Activated T-helper 17 cell treated with anti-CD3 and anti-CD28 coated beads, Interleukin-2, amount 50 U/mL, for 72 hours (primary cell): Measurements from ENCODE around the gene KCNIP4. TPM values are rescaled to one million over a fixed set of nuclear protein-coding genes. Genes with fewer than 3 reads are reported as not detected.

ENCODE experiments used
- ATAC-seq: fragments of 150-1000 bp; cut with Tn5 transposase; replicated peaks from 2 replicates; pipeline ENCODE4 v1.10.0; 2021; ENCODE audit warnings: mild to moderate bottlenecking, moderate library complexity
- H3K27ac Mint-ChIP-seq: one replicate; pipeline ENCODE4 v1.8.0; 2022; ENCODE audit warnings: mixed read lengths
- H3K27me3 Mint-ChIP-seq: one replicate; pipeline ENCODE4 v1.8.0; 2022; ENCODE audit warnings: mixed read lengths
- H3K36me3 Mint-ChIP-seq: one replicate; pipeline ENCODE4 v1.8.0; 2022; ENCODE audit warnings: low read depth, mild to moderate bottlenecking, mixed read lengths
- H3K4me1 Mint-ChIP-seq: one replicate; pipeline ENCODE4 v1.8.0; 2022; ENCODE audit warnings: mixed read lengths
- H3K4me3 Mint-ChIP-seq: one replicate; pipeline ENCODE4 v1.8.0; 2022; ENCODE audit warnings: mild to moderate bottlenecking, mixed read lengths
- H3K9me3 Mint-ChIP-seq: one replicate; pipeline ENCODE4 v1.8.0; 2022; ENCODE audit warnings: mixed read lengths
- total RNA-seq, 2 donors: library from RNA; stranded (reverse); gene quantifications; one replicate each; pipeline ENCODE4 v1.2.3, GENCODE V29; 2022

The KCNIP4 gene
- total RNA-seq, 2 donors from 2014 or later = not detected

GRCh38 chr4:21628116-21628670, 320.4 kb downstream of the KCNIP4 start:
- Mint-ChIP-seq H3K4me3 (no peak overlapping the region), H3K27ac (no peak overlapping the region), H3K27me3 (no peaks in the 10 kb centered on the region), H3K9me3 (peaks cover 4% of the 10 kb centered on the region), H3K36me3 (no peaks in the 10 kb centered on the region), H3K4me1 (no peaks in the 10 kb centered on the region)
- no peak for ATAC-seq

- Mint-ChIP-seq H3K27me3 (no peaks in the 10 kb centered on the region), H3K4me1 (no peaks in the 10 kb centered on the region), H3K36me3 (no peaks in the 10 kb centered on the region), H3K4me3 (no peak overlapping the region), H3K9me3 (no peaks in the 10 kb centered on the region), H3K27ac (no peak overlapping the region)
- no peak for ATAC-seq
These were observed 323.1 kb downstream of the KCNIP4 start for GRCh38 chr4:21625447-21625846.

GRCh38 chr4:21605006-21605405, 343.6 kb downstream of the KCNIP4 start:
- Mint-ChIP-seq H3K4me3 (no peak overlapping the region), H3K4me1 (no peaks in the 10 kb centered on the region), H3K36me3 (no peaks in the 10 kb centered on the region), H3K27me3 (no peaks in the 10 kb centered on the region), H3K9me3 (peaks cover 10% of the 10 kb centered on the region), H3K27ac (no peak overlapping the region)
- no peak for ATAC-seq

- Mint-ChIP-seq H3K4me3 (no peak overlapping the region), H3K27me3 (no peaks in the 10 kb centered on the region), H3K4me1 (no peaks in the 10 kb centered on the region), H3K27ac (no peak overlapping the region), H3K9me3 (peaks cover 1% of the 10 kb centered on the region), H3K36me3 (no peaks in the 10 kb centered on the region)
- ATAC-seq = no peak
These were observed 352.1 kb downstream of the KCNIP4 start for GRCh38 chr4:21596521-21596920.

- no peaks in the 10 kb centered on the region for H3K4me1 Mint-ChIP-seq
- no peak for ATAC-seq
- no peaks in the 10 kb centered on the region for H3K27me3 Mint-ChIP-seq
- no peak overlapping the region for H3K27ac Mint-ChIP-seq
- no peaks in the 10 kb centered on the region for H3K9me3 Mint-ChIP-seq
- H3K36me3 Mint-ChIP-seq = no peaks in the 10 kb centered on the region
- H3K4me3 Mint-ChIP-seq = no peak overlapping the region
These were observed 354.9 kb downstream of the KCNIP4 start for GRCh38 chr4:21593671-21594001.

GRCh38 chr4:21592970-21593670, 355.5 kb downstream of the KCNIP4 start:
- Mint-ChIP-seq H3K4me1 (no peaks in the 10 kb centered on the region), H3K27me3 (no peaks in the 10 kb centered on the region), H3K27ac (no peak overlapping the region), H3K9me3 (no peaks in the 10 kb centered on the region), H3K36me3 (no peaks in the 10 kb centered on the region), H3K4me3 (no peak overlapping the region)
- ATAC-seq = no peak

GRCh38 chr4:21577056-21577455, 371.5 kb downstream of the KCNIP4 start:
- Mint-ChIP-seq H3K4me1 (no peaks in the 10 kb centered on the region), H3K27me3 (no peaks in the 10 kb centered on the region), H3K27ac (no peak overlapping the region), H3K36me3 (no peaks in the 10 kb centered on the region), H3K4me3 (no peak overlapping the region), H3K9me3 (peaks cover 3% of the 10 kb centered on the region)
- no peak for ATAC-seq

GRCh38 chr4:21571100-21571499, 377.5 kb downstream of the KCNIP4 start:
- Mint-ChIP-seq H3K27ac (no peak overlapping the region), H3K27me3 (no peaks in the 10 kb centered on the region), H3K36me3 (no peaks in the 10 kb centered on the region), H3K4me3 (no peak overlapping the region), H3K4me1 (no peaks in the 10 kb centered on the region), H3K9me3 (no peaks in the 10 kb centered on the region)
- no peak for ATAC-seq

- H3K9me3 Mint-ChIP-seq = no peaks in the 10 kb centered on the region
- H3K36me3 Mint-ChIP-seq = no peaks in the 10 kb centered on the region
- no peaks in the 10 kb centered on the region for H3K27me3 Mint-ChIP-seq
- no peak overlapping the region for H3K27ac Mint-ChIP-seq
- ATAC-seq = no peak
- no peaks in the 10 kb centered on the region for H3K4me1 Mint-ChIP-seq
- H3K4me3 Mint-ChIP-seq = no peak overlapping the region
These were observed 378.9 kb downstream of the KCNIP4 start for GRCh38 chr4:21569638-21570037.

- no peaks in the 10 kb centered on the region for H3K36me3 Mint-ChIP-seq
- H3K27me3 Mint-ChIP-seq = no peaks in the 10 kb centered on the region
- no peaks in the 10 kb centered on the region for H3K4me1 Mint-ChIP-seq
- H3K9me3 Mint-ChIP-seq = no peaks in the 10 kb centered on the region
- no peak overlapping the region for H3K4me3 Mint-ChIP-seq
- no peak overlapping the region for H3K27ac Mint-ChIP-seq
- ATAC-seq = no peak
These were observed 393.5 kb downstream of the KCNIP4 start for GRCh38 chr4:21555083-21555482.

- no peaks in the 10 kb centered on the region for H3K27me3 Mint-ChIP-seq
- H3K9me3 Mint-ChIP-seq = no peaks in the 10 kb centered on the region
- H3K27ac Mint-ChIP-seq = no peak overlapping the region
- H3K4me1 Mint-ChIP-seq = no peaks in the 10 kb centered on the region
- no peaks in the 10 kb centered on the region for H3K36me3 Mint-ChIP-seq
- H3K4me3 Mint-ChIP-seq = no peak overlapping the region
- no peak for ATAC-seq
These were observed 394.1 kb downstream of the KCNIP4 start for GRCh38 chr4:21554500-21554899.

- ATAC-seq = no peak
- H3K27ac Mint-ChIP-seq = no peak overlapping the region
- H3K4me1 Mint-ChIP-seq = no peaks in the 10 kb centered on the region
- H3K4me3 Mint-ChIP-seq = no peak overlapping the region
- H3K36me3 Mint-ChIP-seq = no peaks in the 10 kb centered on the region
- H3K27me3 Mint-ChIP-seq = no peaks in the 10 kb centered on the region
- H3K9me3 Mint-ChIP-seq = no peaks in the 10 kb centered on the region
These were observed 394.5 kb downstream of the KCNIP4 start for GRCh38 chr4:21554066-21554465.

GRCh38 chr4:21552455-21552854, 396.1 kb downstream of the KCNIP4 start:
- H3K27me3 Mint-ChIP-seq = no peaks in the 10 kb centered on the region
- no peaks in the 10 kb centered on the region for H3K9me3 Mint-ChIP-seq
- no peak overlapping the region for H3K27ac Mint-ChIP-seq
- no peaks in the 10 kb centered on the region for H3K36me3 Mint-ChIP-seq
- H3K4me3 Mint-ChIP-seq = no peak overlapping the region
- no peak for ATAC-seq
- H3K4me1 Mint-ChIP-seq = no peaks in the 10 kb centered on the region

GRCh38 chr4:21544955-21545354, 403.6 kb downstream of the KCNIP4 start:
- ATAC-seq = no peak
- Mint-ChIP-seq H3K4me3 (no peak overlapping the region), H3K27ac (no peak overlapping the region), H3K4me1 (no peaks in the 10 kb centered on the region), H3K9me3 (no peaks in the 10 kb centered on the region), H3K27me3 (no peaks in the 10 kb centered on the region), H3K36me3 (no peaks in the 10 kb centered on the region)

GRCh38 chr4:21544415-21544814, 404.2 kb downstream of the KCNIP4 start:
- ATAC-seq = no peak
- Mint-ChIP-seq H3K27ac (no peak overlapping the region), H3K9me3 (no peaks in the 10 kb centered on the region), H3K36me3 (no peaks in the 10 kb centered on the region), H3K27me3 (no peaks in the 10 kb centered on the region), H3K4me3 (no peak overlapping the region), H3K4me1 (no peaks in the 10 kb centered on the region)

- ATAC-seq = no peak
- H3K27me3 Mint-ChIP-seq = peaks cover 3% of the 10 kb centered on the region
- H3K9me3 Mint-ChIP-seq = peaks cover 4% of the 10 kb centered on the region
- no peaks in the 10 kb centered on the region for H3K4me1 Mint-ChIP-seq
- no peak overlapping the region for H3K27ac Mint-ChIP-seq
- H3K4me3 Mint-ChIP-seq = no peak overlapping the region
- H3K36me3 Mint-ChIP-seq = no peaks in the 10 kb centered on the region
These were observed 405.1 kb downstream of the KCNIP4 start for GRCh38 chr4:21543514-21543913.
